WTC11 (cell line): ENCODE results near the gene CNTRL.

Source experiments
- CTCF ChIP-seq: fragments of 200-600 bp; IDR thresholded peaks from 2 replicates; pipeline ENCODE4 v1.8.0; 2022; ENCODE audit warnings: antibody characterized with exemption
- E2F1 ChIP-seq: sonication (generic); formaldehyde crosslinking; IDR thresholded peaks from 2 replicates; pipeline ENCODE4 v1.8.0; 2022; ENCODE audit warnings: mild to moderate bottlenecking, missing genetic modification reagents
- E2F4 ChIP-seq: sonication (generic); formaldehyde crosslinking; IDR thresholded peaks from 2 replicates; pipeline ENCODE4 v1.8.1; 2022; ENCODE audit warnings: low read depth, mild to moderate bottlenecking, moderate library complexity, missing genetic modification reagents, borderline replicate concordance
- EMX1 ChIP-seq: fragments of 250-450 bp; sonication (Bioruptor Pico); IDR thresholded peaks from 2 replicates; pipeline ENCODE4 v1.8.0; 2021; ENCODE audit warnings: mild to moderate bottlenecking
- MAX ChIP-seq: sonication (generic); formaldehyde crosslinking; IDR thresholded peaks from 2 replicates; pipeline ENCODE4 v1.8.0; 2022; ENCODE audit warnings: mild to moderate bottlenecking, missing genetic modification reagents
- TP53 ChIP-seq: sonication (generic); formaldehyde crosslinking; IDR thresholded peaks from 2 replicates; pipeline ENCODE4 v1.8.1; 2023; ENCODE audit warnings: mild to moderate bottlenecking, missing genetic modification reagents

GRCh38 chr9:121160025-121160424 is 85.3 kb downstream of the CNTRL start:
- TF ChIP-seq CTCF (no peak), EMX1 (CRISPR knock-in tag) (no peak), MAX (CRISPR knock-in tag) (no peak), E2F4 (CRISPR knock-in tag) (no peak), E2F1 (CRISPR knock-in tag) (no peak), TP53 (no peak)
